Calu3 (cell line): ENCODE measurements around the gene ASMTL. TPM values are rescaled to one million over a fixed set of nuclear protein-coding genes. Genes with fewer than 3 reads are reported as not detected.
"Not testable (repeated sequence)": the region's sequence is repeated elsewhere in the genome, so short reads cannot be mapped to it uniquely, and the experiment has no call there.

Experiments used
- BruUV-seq: library from RNA; stranded (reverse); fragments of 400-500 nt; replicated peaks from 2 replicates; lab custom pipeline; 2021; lab: Mats Ljungman, UMichigan
- CTCF ChIA-PET: fragments of 300-600 bp; sonication (Branson Sonifier 250); formaldehyde crosslinking; loops from one replicate; lab custom pipeline; 2022; ENCODE audit warnings: antibody characterized with exemption; lab: Charles Lee
- DNase-seq: peaks from one replicate; pipeline ENCODE4 v3.0.0; 2022
- H3K27ac Mint-ChIP-seq: one replicate; pipeline ENCODE4 v1.8.0; 2022; ENCODE audit warnings: mixed read lengths; ENCODE audit not compliant: unreplicated experiment
- H3K27me3 Mint-ChIP-seq: one replicate; pipeline ENCODE4 v1.8.0; 2022; ENCODE audit warnings: mixed read lengths; ENCODE audit not compliant: unreplicated experiment
- H3K36me3 Mint-ChIP-seq: one replicate; pipeline ENCODE4 v1.8.0; 2022; ENCODE audit warnings: mild to moderate bottlenecking, moderate library complexity, mixed read lengths; ENCODE audit not compliant: insufficient read depth, unreplicated experiment
- H3K4me1 Mint-ChIP-seq: one replicate; pipeline ENCODE4 v1.8.0; 2022; ENCODE audit warnings: mild to moderate bottlenecking, low read depth, mixed read lengths; ENCODE audit not compliant: unreplicated experiment
- H3K4me3 Mint-ChIP-seq: one replicate; pipeline ENCODE4 v1.8.0; 2022; ENCODE audit warnings: mild to moderate bottlenecking, low read depth, moderate library complexity, mixed read lengths; ENCODE audit not compliant: unreplicated experiment
- H3K9me3 Mint-ChIP-seq: one replicate; pipeline ENCODE4 v1.8.0; 2022; ENCODE audit warnings: low read depth, mixed read lengths; ENCODE audit not compliant: unreplicated experiment
- intact Hi-C: fragments of 100-400 bp; cut with micrococcal nuclease; formaldehyde crosslinking; loops from one replicate; pipeline ENCODE4 v1.10.0; 2022; ENCODE audit not compliant: unreplicated experiment
- total RNA-seq: library from RNA; stranded (reverse); gene quantifications from 2 replicates; pipeline ENCODE4 v1.2.3, GENCODE V29; 2022
- TF ChIP-seq, protein P1 (sequence below): fragments of 200-600 bp; IDR thresholded peaks from one replicate; pipeline ENCODE4 v1.8.0; 2022; ENCODE audit warnings: antibody characterized with exemption; ENCODE audit not compliant: unreplicated experiment

Gene ASMTL
- total RNA-seq, 1 experiment from 2014 or later = 14.4 TPM

DNA sequence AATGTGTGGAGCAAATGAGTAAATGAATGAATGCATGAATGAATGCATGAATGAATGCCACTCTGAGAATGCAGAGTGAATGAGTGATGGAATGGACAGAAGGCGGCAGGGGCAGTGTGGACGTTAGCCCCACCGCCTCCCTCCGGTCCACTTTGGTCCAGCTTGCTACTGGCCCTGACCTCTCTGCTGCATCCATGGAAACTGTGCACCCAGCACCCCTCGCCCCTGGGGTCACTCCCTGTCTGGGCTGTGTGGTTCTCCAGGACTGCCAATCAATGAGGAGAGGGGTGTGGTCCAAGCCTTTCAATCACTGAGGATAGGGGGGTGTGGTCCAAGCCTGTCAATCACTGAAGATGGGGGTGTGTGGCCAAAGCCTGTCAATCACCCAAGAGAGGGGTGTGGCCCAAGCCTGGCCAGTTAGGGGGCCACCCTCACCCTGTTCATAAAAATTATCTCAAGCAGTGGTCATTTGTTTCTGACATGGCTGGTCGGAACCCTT, 39.2 kb upstream of the ASMTL start:
- Mint-ChIP-seq H3K27ac (no peak overlapping the region), H3K4me1 (no peaks in the 10 kb centered on the region), H3K4me3 (no peak overlapping the region), H3K9me3 (no peaks in the 10 kb centered on the region), H3K27me3 (no peaks in the 10 kb centered on the region), H3K36me3 (peaks cover 3% of the 10 kb centered on the region)
- BruUV-seq = no TSS peak
- TF ChIP-seq, protein P1, sequence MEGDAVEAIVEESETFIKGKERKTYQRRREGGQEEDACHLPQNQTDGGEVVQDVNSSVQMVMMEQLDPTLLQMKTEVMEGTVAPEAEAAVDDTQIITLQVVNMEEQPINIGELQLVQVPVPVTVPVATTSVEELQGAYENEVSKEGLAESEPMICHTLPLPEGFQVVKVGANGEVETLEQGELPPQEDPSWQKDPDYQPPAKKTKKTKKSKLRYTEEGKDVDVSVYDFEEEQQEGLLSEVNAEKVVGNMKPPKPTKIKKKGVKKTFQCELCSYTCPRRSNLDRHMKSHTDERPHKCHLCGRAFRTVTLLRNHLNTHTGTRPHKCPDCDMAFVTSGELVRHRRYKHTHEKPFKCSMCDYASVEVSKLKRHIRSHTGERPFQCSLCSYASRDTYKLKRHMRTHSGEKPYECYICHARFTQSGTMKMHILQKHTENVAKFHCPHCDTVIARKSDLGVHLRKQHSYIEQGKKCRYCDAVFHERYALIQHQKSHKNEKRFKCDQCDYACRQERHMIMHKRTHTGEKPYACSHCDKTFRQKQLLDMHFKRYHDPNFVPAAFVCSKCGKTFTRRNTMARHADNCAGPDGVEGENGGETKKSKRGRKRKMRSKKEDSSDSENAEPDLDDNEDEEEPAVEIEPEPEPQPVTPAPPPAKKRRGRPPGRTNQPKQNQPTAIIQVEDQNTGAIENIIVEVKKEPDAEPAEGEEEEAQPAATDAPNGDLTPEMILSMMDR = no peak
- DNase-seq = peak; percentile 50
- CTCF ChIA-PET = no interaction called here
- intact Hi-C loops = no loop called here

GRCh38 chrX:1491248-1491647, 38.5 kb upstream of the ASMTL start:
- CTCF ChIA-PET, BruUV-seq, intact Hi-C loops, H3K9me3 Mint-ChIP-seq, DNase-seq, H3K27me3 Mint-ChIP-seq, H3K4me3 Mint-ChIP-seq, H3K4me1 Mint-ChIP-seq, H3K27ac Mint-ChIP-seq, H3K36me3 Mint-ChIP-seq: not testable (repeated sequence)

- CTCF ChIA-PET, H3K27ac Mint-ChIP-seq, H3K9me3 Mint-ChIP-seq, H3K27me3 Mint-ChIP-seq, H3K4me1 Mint-ChIP-seq, BruUV-seq, DNase-seq, H3K36me3 Mint-ChIP-seq, intact Hi-C loops, H3K4me3 Mint-ChIP-seq: not testable (repeated sequence)
Observed at GRCh38 chrX:1490723-1491122, 38.0 kb upstream of the ASMTL start.

- H3K4me1 Mint-ChIP-seq, DNase-seq, H3K36me3 Mint-ChIP-seq, BruUV-seq, H3K27ac Mint-ChIP-seq, H3K27me3 Mint-ChIP-seq, H3K4me3 Mint-ChIP-seq, H3K9me3 Mint-ChIP-seq, intact Hi-C loops, CTCF ChIA-PET: not testable (repeated sequence)
Observed at GRCh38 chrX:1489354-1489753, 36.6 kb upstream of the ASMTL start.

DNA sequence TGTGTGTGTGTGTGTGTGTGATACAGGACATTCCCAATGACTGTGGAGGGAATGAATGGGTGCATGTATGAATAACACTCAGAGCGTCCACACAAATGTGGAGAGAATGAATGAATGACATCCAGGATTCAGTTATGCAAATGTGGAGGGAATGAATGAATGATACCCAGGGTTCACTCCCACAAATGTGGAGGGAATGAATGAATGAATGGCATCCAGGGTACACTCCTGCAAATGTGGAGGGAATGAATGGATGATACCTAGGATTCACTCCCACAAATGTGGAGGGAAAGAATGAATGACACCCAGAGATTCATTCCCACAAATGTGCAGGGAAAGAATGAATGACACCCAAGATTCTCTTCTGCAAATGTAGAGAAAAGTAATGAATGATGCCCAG, 36.0 kb upstream of the ASMTL start:
- H3K4me1 Mint-ChIP-seq = no peaks in the 10 kb centered on the region
- DNase-seq = no peak
- H3K4me3 Mint-ChIP-seq = no peak overlapping the region
- H3K9me3 Mint-ChIP-seq = no peaks in the 10 kb centered on the region
- intact Hi-C loops = no loop called here
- TF ChIP-seq, protein P1 = no peak
- no peaks in the 10 kb centered on the region for H3K27me3 Mint-ChIP-seq
- no TSS peak for BruUV-seq
- H3K36me3 Mint-ChIP-seq = peaks cover 3% of the 10 kb centered on the region
- H3K27ac Mint-ChIP-seq = no peak overlapping the region
- CTCF ChIA-PET = no interaction called here

DNA sequence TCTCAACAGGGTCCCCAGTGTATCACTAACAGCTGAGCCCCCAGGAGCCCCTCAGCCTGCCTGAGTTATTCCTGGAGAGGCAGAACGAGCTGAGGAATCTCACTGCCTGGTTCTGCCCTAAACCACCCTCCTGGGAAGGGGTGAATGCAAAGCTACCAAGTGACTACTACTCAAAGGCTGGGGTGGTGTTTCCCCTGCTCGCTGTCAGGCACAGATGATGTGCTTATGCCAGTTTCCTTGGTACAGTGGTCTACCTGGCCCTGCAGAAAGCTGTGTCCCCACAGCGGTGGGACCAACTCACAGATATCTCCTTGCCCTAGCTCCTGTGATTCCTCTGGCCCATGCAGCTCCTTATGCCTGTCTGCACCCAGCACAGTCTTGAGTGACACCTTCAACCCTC, 35.4 kb upstream of the ASMTL start:
- peaks cover 3% of the 10 kb centered on the region for H3K36me3 Mint-ChIP-seq
- H3K4me1 Mint-ChIP-seq = no peaks in the 10 kb centered on the region
- intact Hi-C loops = no loop called here
- CTCF ChIA-PET = no interaction called here
- no peak overlapping the region for H3K27ac Mint-ChIP-seq
- H3K4me3 Mint-ChIP-seq = no peak overlapping the region
- BruUV-seq = no TSS peak
- H3K9me3 Mint-ChIP-seq = no peaks in the 10 kb centered on the region
- TF ChIP-seq, protein P1 = no peak
- H3K27me3 Mint-ChIP-seq = no peaks in the 10 kb centered on the region
- no peak for DNase-seq
